ENCODE measurements around the gene FAM107A.

Gene FAM107A

DNA sequence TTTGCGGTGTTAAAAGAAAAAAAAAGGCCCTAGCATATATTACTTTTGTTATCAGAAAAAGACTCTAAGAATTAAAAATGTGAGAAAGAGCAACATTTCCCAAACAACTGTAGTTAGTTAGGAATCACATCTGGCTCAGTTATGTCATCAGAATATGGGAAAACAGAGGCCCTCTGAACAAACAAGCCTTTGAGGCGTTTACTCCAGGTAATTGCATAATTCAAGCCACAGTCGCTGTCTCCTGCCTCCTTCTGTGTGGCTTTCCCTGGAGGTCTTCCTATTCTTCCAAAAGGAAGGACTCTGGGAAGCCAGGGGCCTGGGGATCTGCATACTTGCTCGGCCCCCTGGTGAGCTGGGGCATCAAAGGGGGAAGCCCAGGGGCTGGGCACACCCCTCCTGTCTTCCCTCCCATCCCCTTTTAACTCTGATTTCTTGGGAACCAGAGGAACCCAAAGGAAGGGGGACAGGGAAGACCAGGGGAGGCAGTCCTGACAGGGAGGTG, 3.7 kb upstream of the FAM107A start:
- Mint-ChIP-seq H3K36me3 (ENCODE audit: low read depth) (no peaks in the 10 kb centered on the region), H3K27me3 (peaks cover 25% of the 10 kb centered on the region), H3K4me3 (no peak overlapping the region), H3K27ac (no peak overlapping the region), H3K9me3 (no peaks in the 10 kb centered on the region), H3K4me1 (ENCODE audit: low read depth) (peaks cover 15% of the 10 kb centered on the region)

DNA sequence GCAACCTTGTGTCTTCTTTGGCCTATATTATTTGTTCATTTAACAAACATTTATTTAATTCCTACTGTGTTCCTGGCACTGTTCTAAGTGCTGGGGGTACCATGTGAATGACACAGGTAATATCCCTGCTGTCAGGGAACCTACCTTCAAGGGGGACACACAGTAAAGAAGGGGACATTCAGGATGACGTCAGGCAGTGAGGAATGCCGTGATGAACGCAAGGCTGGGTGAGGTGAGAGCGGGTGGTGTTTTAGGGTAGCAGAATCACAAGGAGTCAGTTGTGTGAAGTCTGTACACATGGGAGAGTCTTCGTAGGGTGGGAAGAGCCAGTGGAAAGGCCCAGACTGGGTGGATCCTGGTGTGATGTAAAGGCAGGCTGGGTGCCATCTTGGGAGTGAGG, 1.7 kb upstream of the FAM107A start:
- H3K4me1 Mint-ChIP-seq (ENCODE audit: low read depth) = no peaks in the 10 kb centered on the region
- H3K27ac Mint-ChIP-seq = no peak overlapping the region
- H3K9me3 Mint-ChIP-seq = no peaks in the 10 kb centered on the region
- no peak overlapping the region for H3K4me3 Mint-ChIP-seq
- no peaks in the 10 kb centered on the region for H3K36me3 Mint-ChIP-seq (ENCODE audit: low read depth)
- peaks cover 5% of the 10 kb centered on the region for H3K27me3 Mint-ChIP-seq

DNA sequence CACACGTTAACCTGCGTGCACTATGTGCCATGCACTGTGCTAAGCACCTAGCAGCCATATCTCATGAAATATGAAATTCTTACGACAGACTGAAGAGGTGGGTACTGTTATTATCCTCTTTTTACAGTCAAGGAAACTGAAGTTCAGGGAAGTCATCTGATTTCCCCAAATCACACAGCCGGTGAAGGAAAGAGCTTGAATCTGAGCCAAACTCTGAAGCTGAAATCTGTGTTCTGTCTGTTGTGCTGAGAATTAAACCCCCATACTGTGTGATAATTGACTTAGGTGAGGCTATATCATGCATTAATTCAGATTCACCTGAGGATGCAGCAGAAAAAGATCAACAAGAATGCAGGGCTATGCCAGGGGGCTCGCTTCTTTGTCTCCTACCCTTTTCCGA, 475 bp downstream of the FAM107A start:
- H3K4me3 Mint-ChIP-seq = no peak overlapping the region
- H3K36me3 Mint-ChIP-seq (ENCODE audit: low read depth) = no peaks in the 10 kb centered on the region
- no peaks in the 10 kb centered on the region for H3K4me1 Mint-ChIP-seq (ENCODE audit: low read depth)
- peaks cover 3% of the 10 kb centered on the region for H3K27me3 Mint-ChIP-seq
- H3K27ac Mint-ChIP-seq = no peak overlapping the region
- no peaks in the 10 kb centered on the region for H3K9me3 Mint-ChIP-seq

DNA sequence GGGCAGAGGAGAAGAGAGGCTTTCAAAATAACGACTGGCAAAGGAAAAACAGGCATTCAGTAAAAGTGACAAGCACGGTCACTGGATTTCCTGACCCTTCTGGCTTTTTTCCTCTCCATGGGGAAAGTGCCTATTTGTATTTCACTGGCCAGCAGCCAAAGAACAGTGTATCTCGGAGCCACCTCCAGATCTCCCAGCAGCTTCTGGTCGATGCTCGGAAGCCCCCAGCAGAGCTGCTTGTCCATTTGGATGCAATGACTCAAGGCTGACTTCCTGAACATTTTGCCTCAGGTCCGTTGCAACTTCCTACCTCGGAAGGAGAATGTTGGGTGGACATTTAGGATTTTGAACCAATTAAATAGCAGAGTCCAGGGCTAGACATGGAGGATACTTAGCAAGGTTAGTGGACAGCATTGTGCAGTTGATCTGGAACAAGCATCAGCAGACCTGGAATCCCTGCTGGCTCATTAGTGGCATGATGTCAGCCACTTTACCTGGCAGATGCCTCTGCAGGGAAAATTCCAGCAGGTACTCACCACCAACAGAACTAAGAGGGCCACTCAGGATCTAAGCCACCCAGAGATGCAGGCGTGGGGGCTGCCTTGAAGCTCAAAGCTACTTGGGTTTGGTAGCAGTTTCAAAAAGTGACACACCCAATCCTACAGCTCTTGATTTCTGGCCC, 1.1 kb downstream of the FAM107A start:
- Mint-ChIP-seq H3K27me3 (peaks cover 3% of the 10 kb centered on the region), H3K9me3 (no peaks in the 10 kb centered on the region), H3K4me1 (ENCODE audit: low read depth) (no peaks in the 10 kb centered on the region), H3K36me3 (ENCODE audit: low read depth) (no peaks in the 10 kb centered on the region), H3K27ac (no peak overlapping the region), H3K4me3 (no peak overlapping the region)

DNA sequence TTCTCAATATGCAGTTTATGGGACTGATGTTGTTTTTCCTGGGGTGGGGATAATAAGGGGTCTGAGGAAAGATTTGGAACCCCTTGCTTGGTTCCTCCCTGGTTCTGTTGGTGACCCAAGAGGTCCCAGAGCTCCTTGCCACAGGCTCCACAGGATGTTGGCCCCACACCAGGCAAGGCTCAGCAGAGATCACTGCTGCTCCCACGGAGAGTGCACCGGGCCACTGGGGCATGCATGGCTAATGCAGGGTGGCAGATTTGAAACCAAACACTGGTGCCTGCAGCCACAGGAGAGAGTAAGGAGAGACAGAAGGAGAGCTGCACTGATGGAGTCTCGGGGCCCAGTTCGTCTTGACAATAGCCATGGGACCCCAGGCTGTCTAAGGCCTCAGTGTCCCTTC, 2.5 kb downstream of the FAM107A start:
- Mint-ChIP-seq H3K4me3 (no peak overlapping the region), H3K4me1 (ENCODE audit: low read depth) (no peaks in the 10 kb centered on the region), H3K9me3 (no peaks in the 10 kb centered on the region), H3K27ac (no peak overlapping the region), H3K27me3 (peaks cover 3% of the 10 kb centered on the region), H3K36me3 (ENCODE audit: low read depth) (no peaks in the 10 kb centered on the region)

DNA sequence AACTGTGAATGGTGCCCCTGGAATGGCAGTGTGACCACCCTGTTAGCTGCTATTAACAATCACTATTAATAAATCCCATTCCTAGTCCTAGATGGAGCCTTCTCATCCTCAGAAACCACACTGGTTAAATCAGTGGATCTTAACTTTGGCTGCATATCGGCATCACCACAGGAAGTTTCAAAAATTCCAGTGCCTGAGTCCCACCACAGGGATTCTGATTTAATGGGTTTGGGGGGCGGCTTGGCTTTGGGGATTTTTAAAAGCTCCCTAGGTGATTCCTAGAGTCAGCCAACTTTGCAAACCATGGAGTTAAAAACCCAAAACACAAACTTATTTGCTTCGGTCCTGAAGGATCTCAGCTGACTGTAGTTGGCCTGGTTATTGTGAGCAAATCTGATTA, 3.1 kb downstream of the FAM107A start:
- no peaks in the 10 kb centered on the region for H3K4me1 Mint-ChIP-seq (ENCODE audit: low read depth)
- H3K27ac Mint-ChIP-seq = no peak overlapping the region
- H3K9me3 Mint-ChIP-seq = no peaks in the 10 kb centered on the region
- peaks cover 3% of the 10 kb centered on the region for H3K27me3 Mint-ChIP-seq
- no peaks in the 10 kb centered on the region for H3K36me3 Mint-ChIP-seq (ENCODE audit: low read depth)
- H3K4me3 Mint-ChIP-seq = no peak overlapping the region

DNA sequence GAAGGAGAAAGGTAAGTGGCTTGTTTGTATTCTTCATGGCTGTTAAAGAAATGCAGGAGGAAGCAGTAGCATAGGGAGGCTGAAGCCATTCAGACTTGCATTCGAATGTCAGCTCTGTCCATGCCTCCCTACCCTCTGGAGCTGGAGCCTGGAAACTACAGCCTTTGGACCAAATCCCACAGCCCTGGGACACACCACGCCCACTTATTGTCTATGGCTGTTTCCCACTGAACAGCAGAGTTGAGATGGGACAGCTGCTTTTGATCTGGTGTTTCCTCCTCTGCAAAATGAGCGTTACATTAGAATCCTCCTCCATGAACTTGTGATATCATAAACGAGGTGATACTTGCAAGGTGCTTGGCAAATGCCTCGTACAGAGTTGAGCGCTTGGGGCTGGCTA, 3.6 kb downstream of the FAM107A start:
- Mint-ChIP-seq H3K9me3 (no peaks in the 10 kb centered on the region), H3K27me3 (no peaks in the 10 kb centered on the region), H3K27ac (no peak overlapping the region), H3K4me3 (no peak overlapping the region), H3K4me1 (ENCODE audit: low read depth) (no peaks in the 10 kb centered on the region), H3K36me3 (ENCODE audit: low read depth) (no peaks in the 10 kb centered on the region)

DNA sequence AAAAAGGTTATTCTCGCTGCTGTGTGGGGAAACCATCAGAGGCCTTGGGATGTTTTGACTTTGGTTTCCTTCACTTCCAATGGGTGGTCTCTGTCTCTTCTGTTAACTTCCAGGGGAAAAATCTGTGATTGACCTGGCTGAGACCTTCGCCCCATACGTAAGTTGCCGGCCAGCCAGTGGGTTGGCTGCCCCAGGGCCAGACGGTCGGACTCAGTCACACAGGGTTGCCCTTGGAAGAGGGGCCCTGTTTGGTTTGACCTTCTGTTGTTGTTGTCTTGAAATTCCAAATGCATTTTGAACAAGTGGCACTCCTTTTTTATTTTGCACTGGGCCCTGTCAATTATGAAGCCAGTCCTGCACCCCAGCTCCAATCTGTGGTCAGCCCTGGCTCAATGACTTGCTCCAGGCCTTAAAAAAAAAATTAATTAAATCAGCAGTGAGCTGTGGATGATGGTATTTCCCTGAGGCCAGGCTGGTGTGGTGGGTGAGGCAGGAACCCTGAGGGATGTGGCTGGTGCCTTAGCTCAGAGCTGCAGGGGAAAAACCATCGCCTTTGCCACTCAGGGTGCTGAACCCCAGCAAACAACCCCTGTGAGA, 4.5 kb downstream of the FAM107A start:
- Mint-ChIP-seq H3K27me3 (no peaks in the 10 kb centered on the region), H3K27ac (no peak overlapping the region), H3K4me3 (no peak overlapping the region), H3K4me1 (ENCODE audit: low read depth) (no peaks in the 10 kb centered on the region), H3K36me3 (ENCODE audit: low read depth) (no peaks in the 10 kb centered on the region), H3K9me3 (no peaks in the 10 kb centered on the region)

DNA sequence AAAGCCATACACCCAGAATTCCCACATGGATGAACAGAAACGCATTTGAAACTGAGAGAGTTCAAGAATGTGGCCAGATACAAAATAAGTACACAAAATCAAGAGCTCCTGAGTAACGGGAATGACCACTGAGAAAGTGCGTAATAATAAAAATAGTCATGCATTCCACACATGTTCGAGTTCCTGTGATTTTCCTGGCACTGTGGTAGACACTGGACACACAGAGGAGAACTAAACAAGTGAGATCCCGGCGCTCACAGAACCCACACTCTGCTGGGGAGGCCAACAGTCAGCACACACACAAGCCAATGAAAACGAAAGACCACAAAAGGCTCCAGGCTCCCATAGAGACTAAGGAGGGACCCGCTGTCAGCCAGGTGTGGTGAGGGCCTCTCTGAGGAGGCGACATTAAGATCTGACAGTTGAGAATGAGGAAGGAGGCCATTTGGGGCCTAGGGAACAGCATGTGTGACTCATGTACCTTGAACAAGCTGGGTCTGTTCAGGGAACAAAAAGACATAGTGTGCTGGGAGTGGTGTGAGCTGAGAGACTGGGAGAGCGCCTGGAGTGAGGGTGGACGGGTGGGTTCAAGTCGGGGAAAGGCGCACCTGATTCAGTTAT, 5.1 kb downstream of the FAM107A start:
- Mint-ChIP-seq H3K27ac (no peak overlapping the region), H3K27me3 (no peaks in the 10 kb centered on the region), H3K9me3 (no peaks in the 10 kb centered on the region), H3K36me3 (ENCODE audit: low read depth) (no peaks in the 10 kb centered on the region), H3K4me3 (no peak overlapping the region), H3K4me1 (ENCODE audit: low read depth) (no peaks in the 10 kb centered on the region)

DNA sequence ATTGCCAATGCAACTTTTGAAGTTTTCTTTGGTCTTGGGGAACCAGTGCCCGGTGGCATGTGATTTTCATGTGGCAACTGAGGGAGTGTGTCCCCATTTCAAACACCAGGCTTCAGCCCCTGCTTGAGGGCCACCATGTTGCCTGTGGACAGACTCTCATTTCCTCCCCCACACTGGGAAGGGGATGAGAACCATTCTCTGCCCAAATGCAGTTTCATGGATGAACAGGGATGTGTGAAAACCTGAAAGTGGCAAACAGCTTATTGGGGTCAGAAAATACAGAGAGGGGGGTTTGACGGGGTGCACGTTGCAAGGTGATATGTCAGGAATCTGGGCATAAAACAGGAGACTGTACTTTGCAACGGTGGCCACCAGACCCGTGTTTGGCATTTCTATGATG, 6.3 kb downstream of the FAM107A start:
- H3K4me3 Mint-ChIP-seq = no peak overlapping the region
- no peak overlapping the region for H3K27ac Mint-ChIP-seq
- no peaks in the 10 kb centered on the region for H3K36me3 Mint-ChIP-seq (ENCODE audit: low read depth)
- H3K27me3 Mint-ChIP-seq = no peaks in the 10 kb centered on the region
- no peaks in the 10 kb centered on the region for H3K4me1 Mint-ChIP-seq (ENCODE audit: low read depth)
- H3K9me3 Mint-ChIP-seq = no peaks in the 10 kb centered on the region

DNA sequence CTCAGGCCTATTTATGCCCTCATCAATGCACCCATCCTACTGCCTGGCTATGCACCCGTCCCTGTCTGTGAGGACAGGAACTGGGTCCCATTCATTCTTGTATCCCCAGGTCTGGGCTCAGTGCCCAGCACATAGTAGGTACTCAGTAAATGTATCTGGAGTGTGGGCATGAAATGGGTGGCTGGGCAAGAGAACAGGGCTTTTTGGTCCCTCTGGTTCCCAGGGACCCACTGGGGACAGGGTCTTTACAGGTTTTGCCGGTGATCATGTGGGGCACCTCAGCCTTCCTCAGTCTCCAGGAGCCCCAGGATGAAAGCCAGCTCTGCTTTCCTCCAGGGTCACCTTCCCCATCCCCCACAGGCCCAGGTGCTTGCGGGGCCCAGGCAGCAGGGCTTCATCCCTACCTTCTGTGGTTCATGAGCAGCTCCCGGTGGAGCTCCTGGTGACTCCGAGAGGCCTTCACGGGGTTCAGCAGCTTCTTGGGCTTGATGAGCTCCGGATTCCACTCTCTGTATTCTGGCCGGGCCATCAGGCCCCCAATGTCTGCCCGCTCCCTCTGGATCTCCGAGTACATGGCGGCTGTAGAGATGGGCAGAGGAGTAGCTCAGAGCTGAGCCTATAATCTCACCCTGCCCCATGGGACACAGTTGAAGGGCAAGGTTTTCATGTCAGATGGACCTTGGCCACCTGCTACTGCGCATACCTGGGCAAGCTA, 7.7 kb downstream of the FAM107A start:
- no peaks in the 10 kb centered on the region for H3K9me3 Mint-ChIP-seq
- H3K27ac Mint-ChIP-seq = no peak overlapping the region
- H3K4me1 Mint-ChIP-seq (ENCODE audit: low read depth) = no peaks in the 10 kb centered on the region
- no peaks in the 10 kb centered on the region for H3K36me3 Mint-ChIP-seq (ENCODE audit: low read depth)
- H3K27me3 Mint-ChIP-seq = no peaks in the 10 kb centered on the region
- H3K4me3 Mint-ChIP-seq = no peak overlapping the region

DNA sequence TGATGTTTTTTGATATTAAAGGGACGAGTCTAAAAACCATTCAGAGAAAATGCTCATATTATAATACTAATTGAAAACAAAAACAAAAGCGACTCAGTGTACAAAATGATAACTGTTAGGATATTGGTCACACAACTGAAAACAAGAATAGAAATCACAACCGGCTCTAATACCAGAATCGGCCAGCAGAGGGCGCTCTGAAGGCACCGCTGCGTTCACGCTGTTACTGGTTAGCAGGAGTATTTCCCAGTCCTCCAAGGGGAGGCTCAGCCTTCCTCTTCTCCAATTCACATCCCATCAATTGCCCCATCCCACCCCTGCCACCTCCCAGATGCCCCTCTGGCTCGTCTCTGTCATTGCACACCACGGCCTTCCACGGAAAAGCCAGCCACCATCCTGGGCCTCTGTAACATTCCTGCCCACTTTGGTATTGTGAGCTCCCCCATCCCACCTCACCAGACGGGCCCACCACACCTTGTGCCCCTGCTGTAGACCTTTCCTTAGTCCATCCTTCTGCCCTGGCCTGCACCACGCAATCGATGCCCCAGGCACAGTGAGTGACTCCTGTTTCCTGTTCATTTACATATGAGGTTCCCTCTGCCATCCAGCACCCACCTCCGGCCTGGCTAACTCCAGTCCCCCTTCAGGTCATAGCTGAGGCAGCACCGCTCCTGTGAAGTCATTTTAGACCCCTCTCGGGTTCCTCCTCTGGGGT, 8.5 kb downstream of the FAM107A start:
- Mint-ChIP-seq H3K4me3 (peak overlapping the region; percentile 39), H3K4me1 (ENCODE audit: low read depth) (no peaks in the 10 kb centered on the region), H3K27ac (peak overlapping the region; percentile 15), H3K27me3 (no peaks in the 10 kb centered on the region), H3K9me3 (no peaks in the 10 kb centered on the region), H3K36me3 (ENCODE audit: low read depth) (no peaks in the 10 kb centered on the region)

DNA sequence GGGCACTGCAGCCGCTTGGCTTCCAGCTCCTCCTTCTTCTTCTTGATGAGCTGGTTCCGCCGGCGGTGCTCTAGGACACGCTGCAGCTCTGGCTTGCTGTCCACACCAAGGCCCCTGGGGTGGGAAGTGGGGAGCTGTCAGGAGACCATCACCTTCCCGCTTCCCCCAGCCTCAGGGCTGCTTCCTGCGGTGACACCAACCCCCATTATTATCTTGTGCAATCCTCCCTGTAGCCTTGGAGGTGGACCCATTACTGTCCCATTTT, 10.0 kb downstream of the FAM107A start:
- H3K36me3 Mint-ChIP-seq (ENCODE audit: low read depth) = no peaks in the 10 kb centered on the region
- no peaks in the 10 kb centered on the region for H3K27me3 Mint-ChIP-seq
- H3K9me3 Mint-ChIP-seq = no peaks in the 10 kb centered on the region
- H3K4me1 Mint-ChIP-seq (ENCODE audit: low read depth) = no peaks in the 10 kb centered on the region
- H3K27ac Mint-ChIP-seq = no peak overlapping the region
- H3K4me3 Mint-ChIP-seq = no peak overlapping the region

DNA sequence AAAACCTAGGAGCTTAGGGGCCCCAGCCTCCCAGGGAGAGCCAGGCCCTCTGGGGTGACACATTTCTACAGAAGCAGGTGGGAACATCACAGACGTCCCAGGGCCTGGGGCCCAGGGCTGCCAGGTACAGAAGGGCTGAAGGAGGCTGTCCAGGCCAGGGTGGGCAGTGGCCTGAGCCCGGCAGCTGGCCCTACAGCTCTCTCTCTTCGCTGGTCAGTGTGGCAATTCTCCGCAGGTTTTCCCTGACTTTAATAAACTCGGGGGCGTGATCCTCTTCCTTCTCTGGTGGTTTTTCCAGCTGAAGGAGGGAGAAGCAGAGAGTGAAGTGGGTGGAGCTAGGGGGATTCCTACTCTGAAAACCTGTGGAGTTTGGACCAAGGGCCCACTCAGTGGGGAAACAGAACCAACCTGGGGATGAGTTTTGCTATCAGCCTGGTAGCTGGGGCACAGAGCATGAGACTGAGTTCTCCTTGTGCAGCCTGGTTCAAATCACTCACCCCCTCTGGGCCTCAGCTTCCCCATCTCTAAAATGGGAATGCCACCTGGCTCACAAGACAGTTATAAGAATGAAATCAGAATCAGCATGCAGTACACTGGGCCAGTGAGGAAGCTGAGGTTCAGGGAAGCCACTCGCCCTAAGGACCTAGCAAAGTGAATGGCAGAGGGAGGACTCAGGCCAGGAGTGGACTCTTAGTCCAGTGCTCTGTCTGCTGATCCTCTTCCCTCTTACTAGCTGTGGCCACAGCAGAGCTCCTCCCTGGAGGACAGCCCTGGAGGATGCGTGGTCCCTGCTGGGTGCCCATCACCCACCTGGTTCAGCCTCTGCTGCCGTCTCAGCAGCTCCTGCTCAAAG, 10.6 kb downstream of the FAM107A start:
- Mint-ChIP-seq H3K27ac (no peak overlapping the region), H3K36me3 (ENCODE audit: low read depth) (no peaks in the 10 kb centered on the region), H3K4me1 (ENCODE audit: low read depth) (no peaks in the 10 kb centered on the region), H3K4me3 (no peak overlapping the region), H3K27me3 (no peaks in the 10 kb centered on the region), H3K9me3 (no peaks in the 10 kb centered on the region)
